Measurements from ENCODE around the gene YBX1. TPM values are rescaled to one million over a fixed set of nuclear protein-coding genes. Genes with fewer than 3 reads are reported as not detected.
"Not testable (repeated sequence)": the region's sequence is repeated elsewhere in the genome, so short reads cannot be mapped to it uniquely, and the experiment has no call there.

The YBX1 gene
- polyA plus RNA-seq (2013, experiment 1 of 2; ENCODE audit: insufficient read length), result 925 TPM
- 935 TPM for polyA plus RNA-seq (2013, experiment 2 of 2; ENCODE audit: insufficient read length)

- DNase-seq, result peak; percentile 99
Measured at GRCh38 chr1:42681741-42682483, at the start of gene YBX1. TSS of gene YBX1 (plus strand) at chr1:42682418. CDS start at chr1:42682566, 148 bp downstream.

GRCh38 chr1:42639116-42639515 is 43.1 kb upstream of the YBX1 start:
- peak; percentile 78 for DNase-seq

- peak; percentile 12 for DNase-seq
Measured at GRCh38 chr1:42646056-42646455, 36.2 kb upstream of the YBX1 start.

- no peak for DNase-seq
Measured at GRCh38 chr1:42657201-42657600, 25.0 kb upstream of the YBX1 start.

GRCh38 chr1:42657981-42658876 is 24.0 kb upstream of the YBX1 start, which contains the start of gene PPIH:
TSS of gene PPIH (plus strand) at chr1:42658423. CDS start at chr1:42658447, 24 bp downstream.
- peak; percentile 90 for DNase-seq

GRCh38 chr1:42658877-42659337 is 23.3 kb upstream of the YBX1 start:
- DNase-seq, result no peak

GRCh38 chr1:42660907-42661500 is 21.2 kb upstream of the YBX1 start:
- DNase-seq, result no peak

- no peak for DNase-seq
Measured at GRCh38 chr1:42669936-42670335, 12.3 kb upstream of the YBX1 start.

GRCh38 chr1:42670425-42670824 is 11.8 kb upstream of the YBX1 start:
- DNase-seq, result no peak

- DNase-seq, result no peak
Measured at GRCh38 chr1:42674214-42674613, 8.0 kb upstream of the YBX1 start.

- DNase-seq, result no peak
Measured at GRCh38 chr1:42674682-42675081, 7.5 kb upstream of the YBX1 start.

- DNase-seq, result no peak
Measured at GRCh38 chr1:42675467-42675866, 6.8 kb upstream of the YBX1 start.

- DNase-seq, result no peak
Measured at GRCh38 chr1:42676534-42677087, 5.6 kb upstream of the YBX1 start.

GRCh38 chr1:42679364-42679983 is 2.7 kb upstream of the YBX1 start:
- DNase-seq, result peak; percentile 30

GRCh38 chr1:42680055-42680454 is 2.2 kb upstream of the YBX1 start:
- DNase-seq, result no peak

GRCh38 chr1:42680921-42681683 is 1.1 kb upstream of the YBX1 start:
- DNase-seq, result no peak

- DNase-seq, result not testable (repeated sequence)
Measured at GRCh38 chr1:42682484-42682738, 193 bp downstream of the YBX1 start.

GRCh38 chr1:42682739-42683531 is 717 bp downstream of the YBX1 start:
- DNase-seq, result peak; percentile 64

- DNase-seq, result no peak
Measured at GRCh38 chr1:42684139-42684538, 1.9 kb downstream of the YBX1 start.

- no peak for DNase-seq
Measured at GRCh38 chr1:42686418-42686817, 4.2 kb downstream of the YBX1 start.

GRCh38 chr1:42689912-42690311 is 7.7 kb downstream of the YBX1 start:
- no peak for DNase-seq

All from fibroblast of skin of abdomen (primary cell).